Measurements from ENCODE around the gene AFDN.

- TF ChIP-seq CTCF (IDR thresholded peaks at IDR 0.05; ENCODE audit: borderline replicate concordance, extremely low read depth, low read length, poor library complexity, severe bottlenecking) (no peak), EZH2 (IDR thresholded peaks at IDR 0.05; ENCODE audit: borderline replicate concordance, low read depth, low read length, severe bottlenecking) (no peak)
Observed at GRCh38 chr6:167866642-167867041, 39.9 kb downstream of the AFDN start.

Data from DND-41 (cell line).